Hepatocyte (in vitro differentiated cells): ENCODE results near the gene LINGO1. TPM values are rescaled to one million over a fixed set of nuclear protein-coding genes. Genes with fewer than 3 reads are reported as not detected.

Experiments
- DNase-seq: peaks from one replicate; pipeline ENCODE4 v3.0.0-alpha.2; 2016; ENCODE audit warnings: low spot score
- H2AFZ ChIP-seq: fragments of 200-600 bp; sonication (generic); 2 replicates; pipeline ENCODE4 v1.6.0; 2016; ENCODE audit warnings: antibody characterized with exemption, mild to moderate bottlenecking
- H3K27ac ChIP-seq: fragments of 200-600 bp; sonication (generic); 2 replicates; pipeline ENCODE4 v1.5.1; 2016; ENCODE audit warnings: mild to moderate bottlenecking
- H3K27me3 ChIP-seq: fragments of 200-600 bp; sonication (generic); 2 replicates; pipeline ENCODE4 v1.6.1; 2016
- H3K36me3 ChIP-seq: fragments of 200-600 bp; sonication (generic); replicated peaks from 2 replicates; pipeline ENCODE4 v1.5.1; 2016; ENCODE audit warnings: low read depth; ENCODE audit not compliant: insufficient read depth
- H3K4me1 ChIP-seq: fragments of 200-600 bp; sonication (generic); 2 replicates; pipeline ENCODE4 v1.5.1; 2016; ENCODE audit warnings: mild to moderate bottlenecking, moderate library complexity; ENCODE audit not compliant: insufficient read depth
- H3K4me2 ChIP-seq: fragments of 200-600 bp; sonication (generic); 2 replicates; pipeline ENCODE4 v1.6.0; 2016
- H3K4me3 ChIP-seq: fragments of 200-600 bp; sonication (generic); 2 replicates; pipeline ENCODE4 v1.5.1; 2016; ENCODE audit warnings: mild to moderate bottlenecking
- H3K79me2 ChIP-seq: fragments of 200-600 bp; sonication (generic); 2 replicates; pipeline ENCODE4 v1.6.0; 2017; ENCODE audit warnings: mild to moderate bottlenecking
- H3K9me2 ChIP-seq: fragments of 200-600 bp; sonication (generic); replicated peaks from 2 replicates; pipeline ENCODE4 v1.6.0; 2017; ENCODE audit warnings: mild to moderate bottlenecking; ENCODE audit not compliant: insufficient read depth
- H3K9me3 ChIP-seq: fragments of 200-600 bp; sonication (generic); 2 replicates; pipeline ENCODE4 v1.5.1; 2016; ENCODE audit warnings: low read depth, mild to moderate bottlenecking
- H4K20me1 ChIP-seq: fragments of 200-600 bp; sonication (generic); 2 replicates; pipeline ENCODE4 v1.6.0; 2016; ENCODE audit warnings: mild to moderate bottlenecking; ENCODE audit not compliant: insufficient read depth, poor library complexity, severe bottlenecking
- EZH2 ChIP-seq: fragments of 200-600 bp; sonication (generic); IDR thresholded peaks from 2 replicates; pipeline ENCODE4 v1.6.1; 2016; ENCODE audit warnings: antibody characterized with exemption, mild to moderate bottlenecking, borderline replicate concordance
- EZH2phosphoT487 ChIP-seq: fragments of 200-600 bp; sonication (generic); IDR thresholded peaks from one replicate; pipeline ENCODE4 v1.6.1; 2018; ENCODE audit warnings: antibody characterized with exemption, mild to moderate bottlenecking, low read depth, moderate library complexity; ENCODE audit not compliant: unreplicated experiment, severe bottlenecking
- WGBS: methylation state at CpG from one replicate; pipeline ENCODE4 v1.1.6; 2016; ENCODE audit warnings: low lambda C conversion rate; ENCODE audit errors: missing lambda C conversion rate; 5-methylcytosine and 5-hydroxymethylcytosine counted together
- polyA plus RNA-seq: library from polyadenylated mRNA; unstranded; fragments of >200 nt; fragmentation: Nextera tagmentation; extraction: Ambion mirVana; gene quantifications from 2 replicates; pipeline ENCODE4 v1.2.1, GENCODE V29; 2016
- total RNA-seq: library from RNA; depleted of rRNA; stranded (reverse); fragments of >200 nt; gene quantifications from 2 replicates; pipeline ENCODE4 v1.2.3, GENCODE V29; 2014
- TF ChIP-seq, protein P1 (sequence below): fragments of 200-600 bp; sonication (generic); IDR thresholded peaks from 2 replicates; pipeline ENCODE4 v1.5.1; 2016; ENCODE audit warnings: antibody characterized with exemption, mild to moderate bottlenecking; ENCODE audit not compliant: poor library complexity

Gene LINGO1
- total and polyA plus RNA-seq, 2 experiments from 2014 or later: 4.3 to 5.1 TPM

DNA sequence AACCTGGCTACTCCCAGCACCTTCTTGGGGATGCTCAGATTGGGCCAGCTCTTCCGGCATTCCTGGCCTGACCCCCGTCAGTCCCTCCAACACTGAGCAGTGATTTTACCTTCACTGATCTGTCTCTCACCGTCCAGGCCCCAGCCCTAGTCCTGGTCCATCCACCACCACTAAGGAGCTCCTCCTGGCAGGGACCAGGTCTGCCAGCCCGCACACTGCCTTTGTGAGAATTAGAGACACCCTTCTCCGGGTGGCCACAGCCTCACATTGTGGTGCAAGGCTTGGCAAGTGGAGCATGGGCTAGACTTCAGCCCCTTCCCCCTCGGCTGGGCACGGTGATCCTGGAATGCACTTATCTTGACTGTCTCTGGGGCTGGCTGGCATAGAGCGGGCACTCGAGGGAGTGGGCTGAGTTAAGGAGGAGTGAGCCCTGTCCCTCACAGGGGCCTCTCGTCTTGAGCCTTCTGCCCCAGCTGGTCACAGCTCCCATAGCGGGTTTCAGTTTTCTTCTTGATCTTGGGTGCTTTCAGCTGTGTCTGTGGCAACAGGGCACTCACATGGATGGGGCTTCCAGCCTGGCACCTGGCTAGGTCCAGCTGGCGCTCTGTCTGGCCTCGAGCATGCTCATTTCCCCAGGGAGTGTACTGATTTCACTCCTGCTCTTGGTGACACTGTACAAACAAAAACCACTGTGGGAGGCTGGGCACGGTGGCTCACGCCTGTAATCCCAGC lies 53.9 kb downstream of the LINGO1 start:
- Histone ChIP-seq H3K79me2 (no peaks in the 10 kb centered on the region), H4K20me1 (no peaks in the 10 kb centered on the region), H2AFZ (no peak overlapping the region), H3K27ac (no peak overlapping the region), H3K9me2 (no peaks in the 10 kb centered on the region), H3K27me3 (no peaks in the 10 kb centered on the region), H3K9me3 (no peaks in the 10 kb centered on the region), H3K4me2 (no peak overlapping the region), H3K4me3 (no peak overlapping the region), H3K4me1 (no peaks in the 10 kb centered on the region), H3K36me3 (no peaks in the 10 kb centered on the region)
- WGBS: 93% methylated on average over 15 of the region's 15 CpGs
- TF ChIP-seq, protein P1, sequence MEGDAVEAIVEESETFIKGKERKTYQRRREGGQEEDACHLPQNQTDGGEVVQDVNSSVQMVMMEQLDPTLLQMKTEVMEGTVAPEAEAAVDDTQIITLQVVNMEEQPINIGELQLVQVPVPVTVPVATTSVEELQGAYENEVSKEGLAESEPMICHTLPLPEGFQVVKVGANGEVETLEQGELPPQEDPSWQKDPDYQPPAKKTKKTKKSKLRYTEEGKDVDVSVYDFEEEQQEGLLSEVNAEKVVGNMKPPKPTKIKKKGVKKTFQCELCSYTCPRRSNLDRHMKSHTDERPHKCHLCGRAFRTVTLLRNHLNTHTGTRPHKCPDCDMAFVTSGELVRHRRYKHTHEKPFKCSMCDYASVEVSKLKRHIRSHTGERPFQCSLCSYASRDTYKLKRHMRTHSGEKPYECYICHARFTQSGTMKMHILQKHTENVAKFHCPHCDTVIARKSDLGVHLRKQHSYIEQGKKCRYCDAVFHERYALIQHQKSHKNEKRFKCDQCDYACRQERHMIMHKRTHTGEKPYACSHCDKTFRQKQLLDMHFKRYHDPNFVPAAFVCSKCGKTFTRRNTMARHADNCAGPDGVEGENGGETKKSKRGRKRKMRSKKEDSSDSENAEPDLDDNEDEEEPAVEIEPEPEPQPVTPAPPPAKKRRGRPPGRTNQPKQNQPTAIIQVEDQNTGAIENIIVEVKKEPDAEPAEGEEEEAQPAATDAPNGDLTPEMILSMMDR: no peak
- TF ChIP-seq EZH2: no peak
- no peak for TF ChIP-seq EZH2phosphoT487
- no peak for DNase-seq

DNA sequence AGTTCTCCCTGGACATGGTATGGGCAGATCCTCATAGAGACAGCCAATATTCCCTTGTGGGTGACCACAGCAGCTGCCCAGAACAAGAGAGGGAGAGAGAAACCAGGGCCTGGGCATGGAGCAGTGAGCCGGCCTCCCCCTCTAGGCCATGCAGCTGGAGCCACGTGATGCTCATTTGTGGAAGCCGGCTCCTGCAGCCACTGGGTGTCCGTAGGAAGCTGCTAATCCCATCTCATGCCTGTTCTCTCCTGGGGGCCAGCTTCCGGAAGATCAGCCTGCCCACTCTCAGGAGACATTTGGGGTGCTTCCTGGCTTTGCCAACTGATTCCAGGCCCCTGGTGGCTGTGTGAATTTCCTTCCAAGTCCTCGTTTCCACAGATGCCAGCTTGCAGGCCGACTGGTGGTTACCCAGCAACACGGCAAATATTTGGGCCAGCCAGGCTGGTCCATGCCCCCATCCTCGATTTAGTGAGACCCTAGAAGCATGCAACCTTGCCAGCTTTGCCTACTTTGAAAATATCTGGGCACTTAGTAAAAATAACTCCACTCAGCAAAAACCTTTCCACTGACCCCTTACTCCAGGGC lies 55.3 kb downstream of the LINGO1 start:
- H3K9me3 ChIP-seq: no peaks in the 10 kb centered on the region
- no peaks in the 10 kb centered on the region for H4K20me1 ChIP-seq
- no peaks in the 10 kb centered on the region for H3K27me3 ChIP-seq
- H2AFZ ChIP-seq: no peak overlapping the region
- H3K27ac ChIP-seq: no peak overlapping the region
- DNase-seq: no peak
- TF ChIP-seq EZH2phosphoT487 (no peak), EZH2 (no peak)
- TF ChIP-seq, protein P1: no peak
- no peaks in the 10 kb centered on the region for H3K4me1 ChIP-seq
- no peaks in the 10 kb centered on the region for H3K79me2 ChIP-seq
- no peak overlapping the region for H3K4me2 ChIP-seq
- no peaks in the 10 kb centered on the region for H3K9me2 ChIP-seq
- no peaks in the 10 kb centered on the region for H3K36me3 ChIP-seq
- H3K4me3 ChIP-seq: no peak overlapping the region
- 65% methylated on average over 9 of the region's 9 CpGs for WGBS

DNA sequence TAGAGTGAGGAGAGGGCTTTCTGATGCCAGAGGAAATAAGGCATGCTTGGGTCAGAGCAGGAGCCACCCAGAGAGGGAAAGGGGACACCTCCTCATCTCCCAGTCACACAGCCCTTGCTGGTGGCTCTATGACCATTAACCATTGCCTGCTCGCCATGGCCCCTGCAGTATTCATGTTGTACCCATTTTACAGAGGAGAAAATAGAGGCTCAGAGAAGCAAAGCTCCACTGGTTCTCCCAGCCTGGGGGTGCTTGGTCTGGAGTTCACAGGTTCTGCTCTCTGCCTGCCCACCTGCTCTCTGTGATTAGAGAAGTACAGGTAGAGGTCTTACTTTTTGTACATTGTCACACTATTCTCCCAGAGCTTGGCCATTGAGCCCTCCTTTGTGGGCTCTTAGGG lies 56.2 kb downstream of the LINGO1 start:
- H3K27me3 ChIP-seq: no peaks in the 10 kb centered on the region
- H3K27ac ChIP-seq: no peak overlapping the region
- no peak overlapping the region for H3K4me2 ChIP-seq
- H3K4me3 ChIP-seq: no peak overlapping the region
- 100% methylated on average over 1 of the region's 1 CpG for WGBS
- H3K36me3 ChIP-seq: no peaks in the 10 kb centered on the region
- no peak for DNase-seq
- H3K4me1 ChIP-seq: no peaks in the 10 kb centered on the region
- no peaks in the 10 kb centered on the region for H3K79me2 ChIP-seq
- no peak overlapping the region for H2AFZ ChIP-seq
- H3K9me2 ChIP-seq: no peaks in the 10 kb centered on the region
- TF ChIP-seq EZH2 (no peak), EZH2phosphoT487 (no peak)
- TF ChIP-seq, protein P1: no peak
- H4K20me1 ChIP-seq: no peaks in the 10 kb centered on the region
- no peaks in the 10 kb centered on the region for H3K9me3 ChIP-seq
